Activated naive CD4-positive, alpha-beta T cell treated with anti-CD3 and anti-CD28 coated beads for 36 hours (primary cell): Measurements from ENCODE around the gene PDE11A. TPM values are rescaled to one million over a fixed set of nuclear protein-coding genes. Genes with fewer than 3 reads are reported as not detected.
"Not testable (repeated sequence)": the region's sequence is repeated elsewhere in the genome, so short reads cannot be mapped to it uniquely, and the experiment has no call there.

Experiments used
- CTCF ChIA-PET: fragments of 350-600 bp; sonication (Branson Sonifier 250); formaldehyde crosslinking; loops from one replicate; lab custom pipeline; 2021; ENCODE audit warnings: antibody characterized with exemption; lab: Charles Lee
- DNase-seq: peaks from one replicate; pipeline ENCODE4 v3.0.0-alpha.2; 2020
- H3K27ac Mint-ChIP-seq: one replicate; pipeline ENCODE4 v1.8.0; 2021; ENCODE audit warnings: mild to moderate bottlenecking, mixed read lengths
- H3K27me3 Mint-ChIP-seq: one replicate; pipeline ENCODE4 v1.8.0; 2021; ENCODE audit warnings: low read depth, mixed read lengths
- H3K36me3 Mint-ChIP-seq: one replicate; pipeline ENCODE4 v1.8.0; 2021; ENCODE audit warnings: low read depth, mixed read lengths
- H3K4me1 Mint-ChIP-seq: one replicate; pipeline ENCODE4 v1.8.0; 2021; ENCODE audit warnings: low read depth, mixed read lengths
- H3K4me3 Mint-ChIP-seq: one replicate; pipeline ENCODE4 v1.8.0; 2021; ENCODE audit warnings: mild to moderate bottlenecking, moderate library complexity, mixed read lengths
- H3K9me3 Mint-ChIP-seq: one replicate; pipeline ENCODE4 v1.8.0; 2021; ENCODE audit warnings: mixed read lengths
- intact Hi-C: fragments of 100-400 bp; cut with micrococcal nuclease; formaldehyde crosslinking; loops from one replicate; pipeline ENCODE4 v1.15.1; 2023
- total RNA-seq, 2 experiments: library from RNA; stranded (reverse); gene quantifications; one replicate each; pipeline ENCODE4 v1.2.3, GENCODE V29; 2021

Gene PDE11A
- total RNA-seq, 2 experiments from 2014 or later: not detected

GRCh38 chr2:178033583-178033982, 39.0 kb downstream of the PDE11A start:
- intact Hi-C loops, H3K4me1 Mint-ChIP-seq, DNase-seq, H3K36me3 Mint-ChIP-seq, H3K4me3 Mint-ChIP-seq, H3K27me3 Mint-ChIP-seq, H3K27ac Mint-ChIP-seq, CTCF ChIA-PET: not testable (repeated sequence)
- H3K9me3 Mint-ChIP-seq: peaks cover 12% of the 10 kb centered on the region

GRCh38 chr2:178029342-178029741, 43.2 kb downstream of the PDE11A start:
- Mint-ChIP-seq H3K36me3 (no peaks in the 10 kb centered on the region), H3K4me3 (no peak overlapping the region), H3K4me1 (no peaks in the 10 kb centered on the region), H3K9me3 (peaks cover 8% of the 10 kb centered on the region), H3K27me3 (peaks cover 10% of the 10 kb centered on the region), H3K27ac (no peak overlapping the region)
- CTCF ChIA-PET: no interaction called here
- intact Hi-C loops: no loop called here
- no peak for DNase-seq

GRCh38 chr2:178025551-178026185, 46.9 kb downstream of the PDE11A start:
- intact Hi-C loops: no loop called here
- CTCF ChIA-PET: no interaction called here
- Mint-ChIP-seq H3K4me1 (no peaks in the 10 kb centered on the region), H3K36me3 (no peaks in the 10 kb centered on the region), H3K27ac (no peak overlapping the region), H3K27me3 (peaks cover 12% of the 10 kb centered on the region), H3K4me3 (no peak overlapping the region), H3K9me3 (no peaks in the 10 kb centered on the region)
- no peak for DNase-seq

- H3K9me3 Mint-ChIP-seq: no peaks in the 10 kb centered on the region
- intact Hi-C loops: no loop called here
- no peak for DNase-seq
- peaks cover 2% of the 10 kb centered on the region for H3K27me3 Mint-ChIP-seq
- no peaks in the 10 kb centered on the region for H3K36me3 Mint-ChIP-seq
- no peak overlapping the region for H3K4me3 Mint-ChIP-seq
- no peak overlapping the region for H3K27ac Mint-ChIP-seq
- CTCF ChIA-PET: no interaction called here
- H3K4me1 Mint-ChIP-seq: no peaks in the 10 kb centered on the region
These were observed 54.4 kb downstream of the PDE11A start for GRCh38 chr2:178018141-178018540.

GRCh38 chr2:178016612-178017011, 56.0 kb downstream of the PDE11A start:
- H3K4me3 Mint-ChIP-seq: no peak overlapping the region
- peaks cover 4% of the 10 kb centered on the region for H3K27me3 Mint-ChIP-seq
- H3K4me1 Mint-ChIP-seq: no peaks in the 10 kb centered on the region
- intact Hi-C loops: no loop called here
- CTCF ChIA-PET: no interaction called here
- H3K27ac Mint-ChIP-seq: no peak overlapping the region
- H3K9me3 Mint-ChIP-seq: no peaks in the 10 kb centered on the region
- no peak for DNase-seq
- no peaks in the 10 kb centered on the region for H3K36me3 Mint-ChIP-seq

- DNase-seq: no peak
- Mint-ChIP-seq H3K27me3 (peaks cover 7% of the 10 kb centered on the region), H3K9me3 (no peaks in the 10 kb centered on the region), H3K4me3 (no peak overlapping the region), H3K36me3 (no peaks in the 10 kb centered on the region), H3K27ac (no peak overlapping the region), H3K4me1 (no peaks in the 10 kb centered on the region)
- intact Hi-C loops: no loop called here
- CTCF ChIA-PET: no interaction called here
These were observed 59.9 kb downstream of the PDE11A start for GRCh38 chr2:178012639-178013038.

- CTCF ChIA-PET: no interaction called here
- Mint-ChIP-seq H3K27me3 (peaks cover 7% of the 10 kb centered on the region), H3K9me3 (no peaks in the 10 kb centered on the region), H3K4me3 (no peak overlapping the region), H3K4me1 (no peaks in the 10 kb centered on the region), H3K27ac (no peak overlapping the region), H3K36me3 (no peaks in the 10 kb centered on the region)
- intact Hi-C loops: no loop called here
- DNase-seq: no peak
These were observed 62.8 kb downstream of the PDE11A start for GRCh38 chr2:178009813-178010212.

GRCh38 chr2:178008636-178009289, 63.8 kb downstream of the PDE11A start:
- Mint-ChIP-seq H3K4me3 (no peak overlapping the region), H3K27me3 (peaks cover 11% of the 10 kb centered on the region), H3K9me3 (no peaks in the 10 kb centered on the region), H3K27ac (no peak overlapping the region), H3K36me3 (no peaks in the 10 kb centered on the region), H3K4me1 (no peaks in the 10 kb centered on the region)
- CTCF ChIA-PET: no interaction called here
- DNase-seq: no peak
- intact Hi-C loops: no loop called here

- Mint-ChIP-seq H3K9me3 (no peaks in the 10 kb centered on the region), H3K27me3 (peaks cover 12% of the 10 kb centered on the region), H3K4me1 (no peaks in the 10 kb centered on the region), H3K27ac (no peak overlapping the region), H3K36me3 (no peaks in the 10 kb centered on the region), H3K4me3 (no peak overlapping the region)
- intact Hi-C loops: no loop called here
- CTCF ChIA-PET: no interaction called here
- no peak for DNase-seq
These were observed 65.9 kb downstream of the PDE11A start for GRCh38 chr2:178006710-178007109.

- H3K36me3 Mint-ChIP-seq: no peaks in the 10 kb centered on the region
- no peak for DNase-seq
- no peaks in the 10 kb centered on the region for H3K4me1 Mint-ChIP-seq
- intact Hi-C loops: no loop called here
- H3K27ac Mint-ChIP-seq: no peak overlapping the region
- no peaks in the 10 kb centered on the region for H3K9me3 Mint-ChIP-seq
- H3K4me3 Mint-ChIP-seq: no peak overlapping the region
- CTCF ChIA-PET: no interaction called here
- H3K27me3 Mint-ChIP-seq: peaks cover 10% of the 10 kb centered on the region
These were observed 66.8 kb downstream of the PDE11A start for GRCh38 chr2:178005756-178006155.

GRCh38 chr2:178002038-178002437, 70.5 kb downstream of the PDE11A start:
- Mint-ChIP-seq H3K4me1 (no peaks in the 10 kb centered on the region), H3K4me3 (no peak overlapping the region)
- no peak for DNase-seq

GRCh38 chr2:177998996-177999395, 73.6 kb downstream of the PDE11A start:
- CTCF ChIA-PET: no interaction called here
- DNase-seq: no peak
- Mint-ChIP-seq H3K4me3 (no peak overlapping the region), H3K4me1 (no peaks in the 10 kb centered on the region), H3K27me3 (peaks cover 4% of the 10 kb centered on the region), H3K9me3 (no peaks in the 10 kb centered on the region), H3K27ac (no peak overlapping the region), H3K36me3 (no peaks in the 10 kb centered on the region)
- intact Hi-C loops: no loop called here

More at GRCh38 chr2:178002038-178002437, 70.5 kb downstream of the PDE11A start:
- Mint-ChIP-seq H3K27ac (no peak overlapping the region), H3K9me3 (no peaks in the 10 kb centered on the region), H3K27me3 (peaks cover 9% of the 10 kb centered on the region), H3K36me3 (no peaks in the 10 kb centered on the region)
- intact Hi-C loops: no loop called here
- CTCF ChIA-PET: no interaction called here

GRCh38 chr2:177998006-177998405, 74.6 kb downstream of the PDE11A start:
- intact Hi-C loops: no loop called here
- H3K36me3 Mint-ChIP-seq: no peaks in the 10 kb centered on the region
- H3K4me3 Mint-ChIP-seq: no peak overlapping the region
- CTCF ChIA-PET: no interaction called here
- H3K27ac Mint-ChIP-seq: no peak overlapping the region
- no peaks in the 10 kb centered on the region for H3K9me3 Mint-ChIP-seq
- no peak for DNase-seq
- peaks cover 3% of the 10 kb centered on the region for H3K27me3 Mint-ChIP-seq
- no peaks in the 10 kb centered on the region for H3K4me1 Mint-ChIP-seq
